Esophagus squamous epithelium (tissue), 4 donors: ENCODE measurements around the gene CTCF.

ENCODE experiments used
- POLR2A ChIP-seq, 4 donors: fragments of 450-650 bp; IDR thresholded peaks; one replicate each; pipeline ENCODE4 v1.6.1; 2017; ENCODE audit warnings: antibody characterized with exemption in 4 of 4, mild to moderate bottlenecking in 4 of 4, moderate library complexity in 3 of 4
- TF ChIP-seq, protein P1 (sequence below), 6 experiments: fragments of 450-650 bp in 4 of 6; fragments of 200-600 bp in 2 of 6; sonication (generic) in 2 of 6; IDR thresholded peaks; one replicate each; pipeline ENCODE4 v1.5.1; 2016 to 2019; ENCODE audit warnings: antibody characterized with exemption in 6 of 6, mild to moderate bottlenecking in 4 of 6, moderate library complexity in 4 of 6

DNA sequence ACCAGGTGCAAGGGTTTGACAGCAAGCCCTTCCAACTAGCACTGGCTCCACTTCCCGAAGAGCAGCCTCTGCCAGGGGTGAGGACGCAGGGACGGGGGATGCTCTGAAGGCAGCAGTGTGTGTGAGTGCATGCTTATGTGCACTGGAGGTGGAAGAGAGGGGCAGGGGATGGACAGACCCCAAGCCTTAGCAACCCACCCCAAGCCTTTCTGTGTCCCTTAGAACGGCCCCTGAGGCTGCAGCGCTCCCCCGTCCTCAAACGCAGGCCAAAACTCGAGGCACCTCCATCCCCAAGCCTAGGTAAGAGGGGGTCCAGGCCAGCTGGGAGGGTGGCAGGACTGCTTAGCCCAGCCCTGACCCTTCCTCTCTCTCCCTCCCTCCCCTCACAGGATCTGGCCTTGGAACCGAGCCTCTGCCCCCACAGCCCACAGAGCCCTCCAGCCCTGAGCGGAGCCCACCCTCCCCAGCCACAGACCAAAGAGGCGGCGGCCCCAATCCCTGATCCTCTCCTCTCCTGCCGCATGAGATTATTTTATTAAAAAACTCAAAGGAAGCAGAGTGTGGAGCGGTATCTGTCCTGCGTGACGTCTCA is 94.8 kb downstream of the CTCF start:
- TF ChIP-seq, protein P1, sequence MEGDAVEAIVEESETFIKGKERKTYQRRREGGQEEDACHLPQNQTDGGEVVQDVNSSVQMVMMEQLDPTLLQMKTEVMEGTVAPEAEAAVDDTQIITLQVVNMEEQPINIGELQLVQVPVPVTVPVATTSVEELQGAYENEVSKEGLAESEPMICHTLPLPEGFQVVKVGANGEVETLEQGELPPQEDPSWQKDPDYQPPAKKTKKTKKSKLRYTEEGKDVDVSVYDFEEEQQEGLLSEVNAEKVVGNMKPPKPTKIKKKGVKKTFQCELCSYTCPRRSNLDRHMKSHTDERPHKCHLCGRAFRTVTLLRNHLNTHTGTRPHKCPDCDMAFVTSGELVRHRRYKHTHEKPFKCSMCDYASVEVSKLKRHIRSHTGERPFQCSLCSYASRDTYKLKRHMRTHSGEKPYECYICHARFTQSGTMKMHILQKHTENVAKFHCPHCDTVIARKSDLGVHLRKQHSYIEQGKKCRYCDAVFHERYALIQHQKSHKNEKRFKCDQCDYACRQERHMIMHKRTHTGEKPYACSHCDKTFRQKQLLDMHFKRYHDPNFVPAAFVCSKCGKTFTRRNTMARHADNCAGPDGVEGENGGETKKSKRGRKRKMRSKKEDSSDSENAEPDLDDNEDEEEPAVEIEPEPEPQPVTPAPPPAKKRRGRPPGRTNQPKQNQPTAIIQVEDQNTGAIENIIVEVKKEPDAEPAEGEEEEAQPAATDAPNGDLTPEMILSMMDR (IDR thresholded peaks at IDR 0.05): no peak
- no peak for TF ChIP-seq POLR2A (IDR thresholded peaks at IDR 0.05)
